Thoracic aorta (tissue), 2 donors: Measurements from ENCODE around the gene SLIT3. TPM values are rescaled to one million over a fixed set of nuclear protein-coding genes. Genes with fewer than 3 reads are reported as not detected.

Experiments
- ATAC-seq: fragments of 150-250 bp; one replicate; pipeline ENCODE4 v1.8.0; 2017; ENCODE audit warnings: low read depth; ENCODE audit not compliant: insufficient number of reproducible peaks, low FRiP score
- DNase-seq: peaks from one replicate; pipeline ENCODE4 v3.0.0-alpha.2; 2020; ENCODE audit warnings: low spot score
- H3K27ac ChIP-seq, 2 donors: fragments of 200-600 bp; sonication (generic); 1 replicate in 1 of 2; 2 replicates in 1 of 2; pipeline ENCODE4 v1.5.1; 2016; ENCODE audit warnings: mild to moderate bottlenecking in 2 of 2, moderate library complexity in 2 of 2
- H3K27me3 ChIP-seq: fragments of 200-600 bp; sonication (generic); replicated peaks from 2 replicates; pipeline ENCODE4 v1.6.0; 2016; ENCODE audit warnings: mild to moderate bottlenecking; ENCODE audit not compliant: insufficient read depth
- H3K36me3 ChIP-seq: fragments of 200-600 bp; sonication (generic); one replicate; pipeline ENCODE4 v1.5.1; 2016
- H3K4me1 ChIP-seq, 2 donors: fragments of 200-600 bp; sonication (generic); 1 replicate in 1 of 2; 2 replicates in 1 of 2; pipeline versions ENCODE4 v1.5.1 to v1.6.0; 2016; ENCODE audit warnings: low read depth in 2 of 2, mild to moderate bottlenecking in 1 of 2; ENCODE audit not compliant: control insufficient read depth in 1 of 2
- H3K4me3 ChIP-seq: fragments of 200-600 bp; sonication (generic); 2 replicates; pipeline ENCODE4 v1.5.1; 2016; ENCODE audit warnings: mild to moderate bottlenecking
- H3K9me3 ChIP-seq: fragments of 200-600 bp; sonication (generic); 2 replicates; pipeline ENCODE4 v1.5.1; 2016
- CTCF ChIP-seq: fragments of 200-600 bp; sonication (generic); IDR thresholded peaks from one replicate; pipeline ENCODE4 v1.5.1; 2019; ENCODE audit warnings: antibody characterized with exemption
- total RNA-seq, 2 donors: library from RNA; depleted of rRNA; stranded (reverse); fragments of >200 nt; gene quantifications; one replicate each; pipeline versions ENCODE4 v1.1.0 to v1.2.3, GENCODE V29; 2016

The SLIT3 gene
- 10 to 100 TPM; 80.1 to 86.9 TPM for total RNA-seq

- H3K9me3 ChIP-seq, result no peaks in the 10 kb centered on the region
- ATAC-seq, result peak; percentile 70
- H3K27me3 ChIP-seq, result no peaks in the 10 kb centered on the region
- peak; percentile 52 for DNase-seq
- H3K36me3 ChIP-seq, result no peaks in the 10 kb centered on the region
- H3K27ac ChIP-seq, result peak within 1 kb of the TSS; percentile 51 to 56
- peaks cover 15 to 47% of the 10 kb centered on the region in 2 donors for H3K4me1 ChIP-seq
- no peak for TF ChIP-seq CTCF
- peak within 1 kb of the TSS; percentile 70 for H3K4me3 ChIP-seq
These were observed at the start of gene SLIT3 for GRCh38 chr5:169300468-169301385. Gene SLIT3, minus strand, starts transcription at chr5:169301139. Its CDS starts 430 bp downstream, at chr5:169300709.

GRCh38 chr5:169350016-169350415 lies 49.1 kb upstream of the SLIT3 start:
- TF ChIP-seq CTCF, result no peak
- ATAC-seq, result no peak
- no peaks in the 10 kb centered on the region for H3K9me3 ChIP-seq
- H3K27me3 ChIP-seq, result no peaks in the 10 kb centered on the region
- peaks cover 6 to 18% of the 10 kb centered on the region in 2 donors for H3K4me1 ChIP-seq
- no peak overlapping the region for H3K27ac ChIP-seq
- no peak overlapping the region for H3K4me3 ChIP-seq
- no peaks in the 10 kb centered on the region for H3K36me3 ChIP-seq
- no peak for DNase-seq

GRCh38 chr5:169347786-169348185 lies 46.8 kb upstream of the SLIT3 start:
- H3K4me1 ChIP-seq, result peaks cover 6 to 18% of the 10 kb centered on the region in 2 donors
- no peak overlapping the region for H3K4me3 ChIP-seq
- H3K27ac ChIP-seq, result no peak overlapping the region
- no peaks in the 10 kb centered on the region for H3K27me3 ChIP-seq
- no peak for DNase-seq
- H3K9me3 ChIP-seq, result no peaks in the 10 kb centered on the region
- no peaks in the 10 kb centered on the region for H3K36me3 ChIP-seq
- no peak for ATAC-seq
- no peak for TF ChIP-seq CTCF

- Histone ChIP-seq H3K27me3 (no peaks in the 10 kb centered on the region), H3K27ac (no peak overlapping the region), H3K4me1 (no peaks in the 10 kb centered on the region), H3K4me3 (no peak overlapping the region), H3K36me3 (no peaks in the 10 kb centered on the region), H3K9me3 (no peaks in the 10 kb centered on the region)
- ATAC-seq (no peak), DNase-seq (no peak)
- no peak for TF ChIP-seq CTCF
These were observed 43.7 kb upstream of the SLIT3 start for GRCh38 chr5:169344629-169345028.

- Histone ChIP-seq H3K27ac (no peak overlapping the region), H3K4me1 (no peaks in the 10 kb centered on the region), H3K27me3 (no peaks in the 10 kb centered on the region), H3K36me3 (no peaks in the 10 kb centered on the region), H3K4me3 (no peak overlapping the region), H3K9me3 (no peaks in the 10 kb centered on the region)
- no peak for ATAC-seq
- TF ChIP-seq CTCF, result no peak
- DNase-seq, result no peak
These were observed 42.8 kb upstream of the SLIT3 start for GRCh38 chr5:169343766-169344165.
